WTC11 (cell line): ENCODE measurements around the gene ANAPC16.

Experiments used
- ESRRA ChIP-seq: sonication (generic); formaldehyde crosslinking; IDR thresholded peaks from 2 replicates; pipeline ENCODE4 v1.8.1; 2022; ENCODE audit warnings: mild to moderate bottlenecking, missing genetic modification reagents, borderline replicate concordance
- MXD4 ChIP-seq: fragments of 250-450 bp; sonication (Bioruptor Pico); IDR thresholded peaks from 2 replicates; pipeline ENCODE4 v1.8.0; 2021; ENCODE audit warnings: mild to moderate bottlenecking, moderate library complexity, borderline replicate concordance
- NR1H2 ChIP-seq: sonication (generic); formaldehyde crosslinking; IDR thresholded peaks from 2 replicates; pipeline ENCODE4 v1.9.0; 2021; ENCODE audit warnings: mild to moderate bottlenecking, moderate library complexity, missing genetic modification reagents
- ZNF121 ChIP-seq: sonication (generic); formaldehyde crosslinking; IDR thresholded peaks from 2 replicates; pipeline ENCODE4 v1.8.0; 2023; ENCODE audit warnings: missing genetic modification reagents
- TF ChIP-seq, protein P1 (sequence below): fragments of 200-600 bp; IDR thresholded peaks from 2 replicates; pipeline ENCODE4 v1.8.0; 2022; ENCODE audit warnings: antibody characterized with exemption
- TF ChIP-seq, protein P2 (sequence below): sonication (generic); formaldehyde crosslinking; conservative IDR thresholded peaks from 2 replicates; pipeline ENCODE4 v1.8.1; 2022; ENCODE audit warnings: mild to moderate bottlenecking, missing genetic modification reagents
- TF ChIP-seq, protein P3 (sequence below): fragments of 250-450 bp; sonication (Bioruptor Pico); IDR thresholded peaks from 2 replicates; pipeline ENCODE4 v1.9.0; 2021; ENCODE audit warnings: mild to moderate bottlenecking
- TF ChIP-seq, protein P4 (sequence below): sonication (generic); formaldehyde crosslinking; IDR thresholded peaks from 2 replicates; pipeline ENCODE4 v1.8.1; 2022; ENCODE audit warnings: low read depth, missing genetic modification reagents, borderline replicate concordance
- TF ChIP-seq, protein P5 (sequence below): sonication (generic); formaldehyde crosslinking; IDR thresholded peaks from 2 replicates; pipeline ENCODE4 v1.8.0; 2022; ENCODE audit warnings: mild to moderate bottlenecking, missing genetic modification reagents

DNA sequence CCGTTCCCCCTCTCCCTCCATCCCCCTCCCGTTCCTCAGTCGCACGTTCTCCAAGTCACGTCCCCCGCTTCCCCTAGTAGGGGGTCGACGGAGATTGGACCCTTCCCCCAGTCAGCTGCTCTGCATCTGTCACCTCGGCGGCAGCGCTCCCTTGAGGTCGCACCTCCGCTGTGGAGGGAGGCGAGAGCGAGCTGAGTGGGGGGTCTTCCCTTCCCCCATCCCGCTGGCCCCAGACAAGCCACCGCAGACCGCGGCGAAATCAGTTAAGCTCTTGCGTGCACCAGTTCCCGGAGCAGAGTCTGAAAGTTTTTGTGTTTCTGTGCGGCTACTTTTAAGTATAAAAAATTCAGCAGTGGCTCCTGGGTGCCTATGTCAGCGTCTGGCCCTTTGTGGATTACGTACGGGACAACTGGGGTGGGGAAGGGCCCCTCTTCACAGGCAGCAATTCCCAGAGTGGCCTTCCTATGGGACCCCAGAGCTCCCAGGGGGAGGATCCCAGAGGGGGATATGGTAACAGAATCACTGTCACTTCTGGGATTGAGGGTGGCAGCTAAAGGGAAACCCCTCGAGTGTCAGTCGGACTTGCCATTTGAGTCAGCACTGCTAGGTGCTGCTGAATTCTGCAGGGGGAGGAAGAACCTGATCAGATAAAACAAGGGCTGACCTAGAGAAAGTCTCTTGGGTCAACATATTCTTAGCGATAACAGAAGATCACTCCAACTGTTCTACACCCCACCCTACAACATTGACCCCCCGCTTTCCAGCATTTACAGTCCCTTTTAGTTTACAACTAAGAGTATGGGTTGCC, 45.4 kb downstream of the ANAPC16 start:
- TF ChIP-seq, protein P1, sequence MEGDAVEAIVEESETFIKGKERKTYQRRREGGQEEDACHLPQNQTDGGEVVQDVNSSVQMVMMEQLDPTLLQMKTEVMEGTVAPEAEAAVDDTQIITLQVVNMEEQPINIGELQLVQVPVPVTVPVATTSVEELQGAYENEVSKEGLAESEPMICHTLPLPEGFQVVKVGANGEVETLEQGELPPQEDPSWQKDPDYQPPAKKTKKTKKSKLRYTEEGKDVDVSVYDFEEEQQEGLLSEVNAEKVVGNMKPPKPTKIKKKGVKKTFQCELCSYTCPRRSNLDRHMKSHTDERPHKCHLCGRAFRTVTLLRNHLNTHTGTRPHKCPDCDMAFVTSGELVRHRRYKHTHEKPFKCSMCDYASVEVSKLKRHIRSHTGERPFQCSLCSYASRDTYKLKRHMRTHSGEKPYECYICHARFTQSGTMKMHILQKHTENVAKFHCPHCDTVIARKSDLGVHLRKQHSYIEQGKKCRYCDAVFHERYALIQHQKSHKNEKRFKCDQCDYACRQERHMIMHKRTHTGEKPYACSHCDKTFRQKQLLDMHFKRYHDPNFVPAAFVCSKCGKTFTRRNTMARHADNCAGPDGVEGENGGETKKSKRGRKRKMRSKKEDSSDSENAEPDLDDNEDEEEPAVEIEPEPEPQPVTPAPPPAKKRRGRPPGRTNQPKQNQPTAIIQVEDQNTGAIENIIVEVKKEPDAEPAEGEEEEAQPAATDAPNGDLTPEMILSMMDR: no peak
- TF ChIP-seq, protein P2, sequence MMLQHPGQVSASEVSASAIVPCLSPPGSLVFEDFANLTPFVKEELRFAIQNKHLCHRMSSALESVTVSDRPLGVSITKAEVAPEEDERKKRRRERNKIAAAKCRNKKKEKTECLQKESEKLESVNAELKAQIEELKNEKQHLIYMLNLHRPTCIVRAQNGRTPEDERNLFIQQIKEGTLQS: no peak
- TF ChIP-seq MXD4 (no peak), NR1H2 (no peak), ESRRA (CRISPR knock-in tag) (no peak), ZNF121 (CRISPR knock-in tag) (no peak)
- TF ChIP-seq, protein P3, sequence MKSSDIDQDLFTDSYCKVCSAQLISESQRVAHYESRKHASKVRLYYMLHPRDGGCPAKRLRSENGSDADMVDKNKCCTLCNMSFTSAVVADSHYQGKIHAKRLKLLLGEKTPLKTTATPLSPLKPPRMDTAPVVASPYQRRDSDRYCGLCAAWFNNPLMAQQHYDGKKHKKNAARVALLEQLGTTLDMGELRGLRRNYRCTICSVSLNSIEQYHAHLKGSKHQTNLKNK (CRISPR knock-in tag): no peak
- TF ChIP-seq, protein P4, sequence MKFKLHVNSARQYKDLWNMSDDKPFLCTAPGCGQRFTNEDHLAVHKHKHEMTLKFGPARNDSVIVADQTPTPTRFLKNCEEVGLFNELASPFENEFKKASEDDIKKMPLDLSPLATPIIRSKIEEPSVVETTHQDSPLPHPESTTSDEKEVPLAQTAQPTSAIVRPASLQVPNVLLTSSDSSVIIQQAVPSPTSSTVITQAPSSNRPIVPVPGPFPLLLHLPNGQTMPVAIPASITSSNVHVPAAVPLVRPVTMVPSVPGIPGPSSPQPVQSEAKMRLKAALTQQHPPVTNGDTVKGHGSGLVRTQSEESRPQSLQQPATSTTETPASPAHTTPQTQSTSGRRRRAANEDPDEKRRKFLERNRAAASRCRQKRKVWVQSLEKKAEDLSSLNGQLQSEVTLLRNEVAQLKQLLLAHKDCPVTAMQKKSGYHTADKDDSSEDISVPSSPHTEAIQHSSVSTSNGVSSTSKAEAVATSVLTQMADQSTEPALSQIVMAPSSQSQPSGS (CRISPR knock-in tag): no peak
- TF ChIP-seq, protein P5, sequence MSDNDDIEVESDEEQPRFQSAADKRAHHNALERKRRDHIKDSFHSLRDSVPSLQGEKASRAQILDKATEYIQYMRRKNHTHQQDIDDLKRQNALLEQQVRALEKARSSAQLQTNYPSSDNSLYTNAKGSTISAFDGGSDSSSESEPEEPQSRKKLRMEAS (CRISPR knock-in tag): peak; percentile 84; the same call in 1 of the 2 replicates
